Endodermal cell (in vitro differentiated cells): Measurements from ENCODE around the gene RACK1. TPM values are rescaled to one million over a fixed set of nuclear protein-coding genes. Genes with fewer than 3 reads are reported as not detected.
A peak's percentile ranks its signal among the peaks of the same experiment; 100 is the strongest.
"Not testable (repeated sequence)": the region's sequence is repeated elsewhere in the genome, so short reads cannot be mapped to it uniquely, and the experiment has no call there.

Experiments used
- DNase-seq: peaks from one replicate; pipeline ENCODE4 v3.0.0-alpha.2; 2017
- H3K27ac ChIP-seq: 2 replicates; pipeline ENCODE4 v1.5.1; 2013; ENCODE audit warnings: mild to moderate bottlenecking, low read depth, low read length, moderate library complexity
- H3K27me3 ChIP-seq: 2 replicates; pipeline ENCODE4 v1.6.1; 2013; ENCODE audit warnings: mild to moderate bottlenecking, low read length, moderate library complexity; ENCODE audit not compliant: insufficient read depth, control insufficient read depth, poor library complexity, severe bottlenecking
- H3K36me3 ChIP-seq: 2 replicates; pipeline ENCODE4 v1.7.0; 2013; ENCODE audit warnings: mild to moderate bottlenecking, low read length, moderate library complexity; ENCODE audit not compliant: control insufficient read depth, insufficient read depth
- H3K4me1 ChIP-seq: one replicate; pipeline ENCODE4 v1.7.0; 2013; ENCODE audit warnings: low read length; ENCODE audit not compliant: control insufficient read depth, insufficient read depth
- H3K4me3 ChIP-seq: 2 replicates; pipeline ENCODE4 v1.5.1; 2013; ENCODE audit warnings: mild to moderate bottlenecking, low read length, moderate library complexity
- H3K9ac ChIP-seq: 2 replicates; pipeline ENCODE4 v1.6.1; 2013; ENCODE audit warnings: mild to moderate bottlenecking, low read length, moderate library complexity; ENCODE audit not compliant: poor library complexity, severe bottlenecking; ENCODE audit errors: extremely low read depth
- H3K9me3 ChIP-seq: 2 replicates; pipeline ENCODE4 v1.6.1; 2013; ENCODE audit warnings: mild to moderate bottlenecking, low read length, moderate library complexity; ENCODE audit not compliant: control insufficient read depth
- H3K27ac Mint-ChIP-seq: 2 replicates; pipeline ENCODE4 v1.8.0; 2020; ENCODE audit warnings: mixed read lengths
- H3K27me3 Mint-ChIP-seq: 2 replicates; pipeline ENCODE4 v1.8.0; 2021; ENCODE audit warnings: mild to moderate bottlenecking, mixed read lengths; ENCODE audit not compliant: insufficient read depth
- H3K36me3 Mint-ChIP-seq: 2 replicates; pipeline ENCODE4 v1.8.0; 2020; ENCODE audit warnings: low read depth, mixed read lengths
- H3K4me1 Mint-ChIP-seq: 2 replicates; pipeline ENCODE4 v1.8.0; 2020; ENCODE audit warnings: mixed read lengths
- H3K4me3 Mint-ChIP-seq: 2 replicates; pipeline ENCODE4 v1.8.0; 2020; ENCODE audit warnings: mild to moderate bottlenecking, moderate library complexity, mixed read lengths
- H3K9me3 Mint-ChIP-seq: 2 replicates; pipeline ENCODE4 v1.8.0; 2020; ENCODE audit warnings: mild to moderate bottlenecking, mixed read lengths
- WGBS, 2 experiments: methylation state at CpG; one replicate each; pipeline versions ENCODE4 v1.1.5 to v1.1.7; 2013; ENCODE audit warnings: missing lambda C conversion rate in 2 of 2, mixed read lengths in 1 of 2; ENCODE audit not compliant: insufficient coverage in 1 of 2, insufficient read length in 1 of 2; 5-methylcytosine and 5-hydroxymethylcytosine counted together
- total RNA-seq, 2 donors: library from RNA; stranded (reverse); fragmentation: NEBNext Ultra II Directional in 1 of 2; extraction: Animal tissue kit (Norgen Biotek cat#: 25700) in 1 of 2; gene quantifications; 2 replicates in 1 of 2; 3 replicates in 1 of 2; pipeline ENCODE4 v1.2.1, GENCODE V29; 2021
- TF ChIP-seq, protein P1 (sequence below): fragments of 200-600 bp; sonication (generic); conservative IDR thresholded peaks from 2 replicates; pipeline ENCODE4 v1.5.0; 2021; ENCODE audit warnings: antibody characterized with exemption, mild to moderate bottlenecking

The RACK1 gene
- total RNA-seq, 2 donors from 2014 or later, result 1,942 to 1,975 TPM

GRCh38 chr5:181212080-181212479, 31.6 kb downstream of the RACK1 start:
- H3K9me3 Mint-ChIP-seq, result no peaks in the 10 kb centered on the region
- Histone ChIP-seq H3K4me1 (no peaks in the 10 kb centered on the region), H3K4me3 (no peak overlapping the region), H3K27me3 (peaks cover 28% of the 10 kb centered on the region), H3K36me3 (no peaks in the 10 kb centered on the region), H3K27ac (no peak overlapping the region), H3K9ac (no peak overlapping the region), H3K9me3 (no peaks in the 10 kb centered on the region)
- H3K36me3 Mint-ChIP-seq, result no peaks in the 10 kb centered on the region
- no peak overlapping the region for H3K4me3 Mint-ChIP-seq
- WGBS, 2 experiments, result 92 to 94% methylated on average over 6 of the region's 6 CpGs
- peaks cover 31% of the 10 kb centered on the region for H3K27me3 Mint-ChIP-seq
- no peak overlapping the region for H3K27ac Mint-ChIP-seq
- TF ChIP-seq, protein P1, sequence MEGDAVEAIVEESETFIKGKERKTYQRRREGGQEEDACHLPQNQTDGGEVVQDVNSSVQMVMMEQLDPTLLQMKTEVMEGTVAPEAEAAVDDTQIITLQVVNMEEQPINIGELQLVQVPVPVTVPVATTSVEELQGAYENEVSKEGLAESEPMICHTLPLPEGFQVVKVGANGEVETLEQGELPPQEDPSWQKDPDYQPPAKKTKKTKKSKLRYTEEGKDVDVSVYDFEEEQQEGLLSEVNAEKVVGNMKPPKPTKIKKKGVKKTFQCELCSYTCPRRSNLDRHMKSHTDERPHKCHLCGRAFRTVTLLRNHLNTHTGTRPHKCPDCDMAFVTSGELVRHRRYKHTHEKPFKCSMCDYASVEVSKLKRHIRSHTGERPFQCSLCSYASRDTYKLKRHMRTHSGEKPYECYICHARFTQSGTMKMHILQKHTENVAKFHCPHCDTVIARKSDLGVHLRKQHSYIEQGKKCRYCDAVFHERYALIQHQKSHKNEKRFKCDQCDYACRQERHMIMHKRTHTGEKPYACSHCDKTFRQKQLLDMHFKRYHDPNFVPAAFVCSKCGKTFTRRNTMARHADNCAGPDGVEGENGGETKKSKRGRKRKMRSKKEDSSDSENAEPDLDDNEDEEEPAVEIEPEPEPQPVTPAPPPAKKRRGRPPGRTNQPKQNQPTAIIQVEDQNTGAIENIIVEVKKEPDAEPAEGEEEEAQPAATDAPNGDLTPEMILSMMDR, result no peak
- no peak for DNase-seq
- H3K4me1 Mint-ChIP-seq, result peaks cover 2% of the 10 kb centered on the region

DNA sequence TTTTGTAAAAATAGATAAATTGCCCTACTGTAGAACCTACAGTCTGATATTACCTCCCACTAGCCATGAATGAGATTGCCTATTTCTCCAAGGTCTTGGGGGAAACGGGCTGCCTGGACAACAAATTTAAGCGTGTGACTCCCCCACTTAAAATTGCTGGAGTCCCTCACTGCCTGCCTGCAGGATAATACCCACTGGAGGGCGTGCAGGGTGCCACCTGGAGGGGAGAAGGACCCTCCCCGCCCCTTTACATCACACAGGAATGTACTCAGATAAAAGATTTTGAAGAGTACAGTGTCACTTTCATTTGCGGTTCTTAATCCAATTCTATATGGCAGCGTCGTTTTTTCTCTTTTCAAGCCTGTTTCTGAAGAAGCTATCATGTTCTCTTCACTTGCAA, 32.5 kb downstream of the RACK1 start:
- peak; percentile 51 for DNase-seq
- peaks cover 2% of the 10 kb centered on the region for H3K4me1 Mint-ChIP-seq
- H3K27me3 Mint-ChIP-seq, result peaks cover 30% of the 10 kb centered on the region
- H3K36me3 Mint-ChIP-seq, result no peaks in the 10 kb centered on the region
- no peaks in the 10 kb centered on the region for H3K9me3 Mint-ChIP-seq
- 46 to 55% methylated on average over 7 of the region's 7 CpGs for WGBS, 2 experiments
- H3K4me1 ChIP-seq, result no peaks in the 10 kb centered on the region
- H3K27me3 ChIP-seq, result peaks cover 26% of the 10 kb centered on the region
- no peak overlapping the region for H3K9ac ChIP-seq
- H3K27ac ChIP-seq, result no peak overlapping the region
- no peaks in the 10 kb centered on the region for H3K9me3 ChIP-seq
- H3K36me3 ChIP-seq, result no peaks in the 10 kb centered on the region
- TF ChIP-seq, protein P1, result peak; percentile 55
- no peak overlapping the region for H3K27ac Mint-ChIP-seq
- no peak overlapping the region for H3K4me3 Mint-ChIP-seq
- no peak overlapping the region for H3K4me3 ChIP-seq

DNA sequence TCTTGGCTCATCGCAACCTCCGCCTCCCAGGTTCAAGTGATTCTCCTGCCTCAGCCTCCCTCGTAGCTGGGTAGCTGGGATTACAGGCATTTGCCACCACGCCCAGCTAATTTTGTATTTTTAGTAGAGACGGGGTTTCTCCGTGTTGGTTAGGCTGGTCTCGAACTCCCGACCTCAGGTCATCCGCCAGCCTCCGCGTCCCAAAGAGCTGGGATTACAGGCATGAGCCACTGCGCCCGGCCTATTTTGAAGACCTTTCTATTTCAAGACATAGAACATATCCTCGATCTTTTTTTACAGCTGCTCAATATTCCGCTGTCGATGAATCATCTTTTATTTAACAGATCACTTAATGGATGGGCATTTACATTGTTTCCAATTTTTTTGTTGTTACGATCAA, 33.0 kb downstream of the RACK1 start:
- not testable (repeated sequence) for H3K27ac Mint-ChIP-seq, H3K36me3 Mint-ChIP-seq, H3K4me1 ChIP-seq, H3K9me3 ChIP-seq, H3K9me3 Mint-ChIP-seq, H3K4me1 Mint-ChIP-seq, H3K9ac ChIP-seq, H3K4me3 Mint-ChIP-seq, H3K36me3 ChIP-seq, H3K4me3 ChIP-seq, DNase-seq, H3K27ac ChIP-seq
- peaks cover 27% of the 10 kb centered on the region for H3K27me3 ChIP-seq
- 80 to 82% methylated on average over 16 to 17 of the region's 17 CpGs for WGBS, 2 experiments
- peaks cover 32% of the 10 kb centered on the region for H3K27me3 Mint-ChIP-seq

DNA sequence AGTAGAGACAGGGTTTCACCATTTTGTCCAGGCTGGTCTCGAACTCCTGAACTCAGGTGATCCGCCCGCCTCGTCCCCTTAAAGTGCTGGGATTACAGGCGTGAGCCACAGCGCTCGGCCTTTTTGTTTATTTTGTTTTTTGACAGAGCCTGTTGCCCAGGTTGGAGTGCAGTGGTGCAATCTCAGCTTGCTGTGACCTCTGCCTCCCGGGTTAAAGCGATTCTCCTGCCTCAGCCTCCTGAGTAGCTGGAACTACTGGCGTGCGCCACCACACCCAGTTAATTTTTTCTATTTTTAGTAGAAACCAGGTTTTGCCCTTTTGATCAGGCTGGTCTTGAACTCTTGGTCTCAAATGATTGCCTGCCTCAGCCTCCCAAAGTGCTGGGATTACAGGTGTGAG, 33.6 kb downstream of the RACK1 start:
- peaks cover 37% of the 10 kb centered on the region for H3K27me3 Mint-ChIP-seq
- not testable (repeated sequence) for H3K9me3 ChIP-seq, H3K4me1 Mint-ChIP-seq, H3K27ac ChIP-seq, H3K4me1 ChIP-seq, DNase-seq, H3K36me3 Mint-ChIP-seq, H3K9me3 Mint-ChIP-seq, H3K27ac Mint-ChIP-seq, H3K36me3 ChIP-seq, H3K9ac ChIP-seq, H3K4me3 ChIP-seq, H3K4me3 Mint-ChIP-seq
- WGBS, 2 experiments, result 80 to 85% methylated on average over 11 of the region's 11 CpGs
- H3K27me3 ChIP-seq, result peaks cover 33% of the 10 kb centered on the region

- not testable (repeated sequence) for DNase-seq, H3K9ac ChIP-seq, H3K27ac Mint-ChIP-seq, H3K9me3 Mint-ChIP-seq, H3K4me1 Mint-ChIP-seq, H3K27ac ChIP-seq, H3K4me3 ChIP-seq, H3K4me1 ChIP-seq, H3K9me3 ChIP-seq, H3K36me3 Mint-ChIP-seq, H3K36me3 ChIP-seq, H3K4me3 Mint-ChIP-seq
- WGBS, 2 experiments, result 91 to 93% methylated on average over 21 to 24 of the region's 24 CpGs
- peaks cover 41% of the 10 kb centered on the region for H3K27me3 Mint-ChIP-seq
- H3K27me3 ChIP-seq, result peaks cover 44% of the 10 kb centered on the region
These were observed 34.7 kb downstream of the RACK1 start for GRCh38 chr5:181209006-181209405.
